ENCODE measurements around the gene PDE6A. TPM values are rescaled to one million over a fixed set of nuclear protein-coding genes. Genes with fewer than 3 reads are reported as not detected.

PDE6A gene
- total RNA-seq, 1 experiment from 2014 or later = not detected

- no peak for TF ChIP-seq FOXP1 (CRISPR knock-in tag; IDR thresholded peaks at IDR 0.05; ENCODE audit: borderline replicate concordance)
- TF ChIP-seq MAX (CRISPR knock-in tag; IDR thresholded peaks at IDR 0.05) = no peak
Observed at GRCh38 chr5:149982505-149982904, 37.9 kb upstream of the PDE6A start (continued).

- POLR2A ChIA-PET = no interaction called here
- no peaks in the 10 kb centered on the region for H3K9me3 Mint-ChIP-seq
- TF ChIP-seq MAX (CRISPR knock-in tag; IDR thresholded peaks at IDR 0.05) (no peak), ATF3 (CRISPR knock-in tag; conservative IDR thresholded peaks at IDR 0.05) (no peak)
- CTCF ChIA-PET = interaction anchor here (1.5 kb wide), 1 partner anchor 147 kb away, joined by 3 read pairs; no protein-coding TSS in a partner anchor
- H3K4me3 Mint-ChIP-seq = no peak overlapping the region
- DNase-seq (ENCODE audit: low spot score) = no peak
- H3K36me3 Mint-ChIP-seq = no peaks in the 10 kb centered on the region
- H3K4me1 Mint-ChIP-seq = no peaks in the 10 kb centered on the region
- H3K27ac Mint-ChIP-seq = no peak overlapping the region
- no peak for ATAC-seq
- no peaks in the 10 kb centered on the region for H3K27me3 Mint-ChIP-seq (ENCODE audit: low read depth)
Observed at GRCh38 chr5:149981206-149981605, 36.6 kb upstream of the PDE6A start.

- H3K4me3 Mint-ChIP-seq = no peak overlapping the region
- POLR2A ChIA-PET = no interaction called here
- no peak overlapping the region for H3K27ac Mint-ChIP-seq
- H3K36me3 Mint-ChIP-seq = no peaks in the 10 kb centered on the region
- no peak for ATAC-seq
- no peaks in the 10 kb centered on the region for H3K27me3 Mint-ChIP-seq (ENCODE audit: low read depth)
- H3K9me3 Mint-ChIP-seq = no peaks in the 10 kb centered on the region
- CTCF ChIA-PET = interaction anchor here (1.5 kb wide), 1 partner anchor 146 kb away, joined by 3 read pairs; no protein-coding TSS in a partner anchor
- no peak for DNase-seq (ENCODE audit: low spot score)
- no peaks in the 10 kb centered on the region for H3K4me1 Mint-ChIP-seq
- TF ChIP-seq ZNF121 (CRISPR knock-in tag; IDR thresholded peaks at IDR 0.05) = no peak
- TF ChIP-seq USF2 (CRISPR knock-in tag; IDR thresholded peaks at IDR 0.05) = no peak
- no peak for TF ChIP-seq NR1H2 (CRISPR knock-in tag; IDR thresholded peaks at IDR 0.05)
- TF ChIP-seq GABPB1 (CRISPR knock-in tag; IDR thresholded peaks at IDR 0.05) = no peak
- no peak for TF ChIP-seq ZNF396 (CRISPR knock-in tag; IDR thresholded peaks at IDR 0.05; ENCODE audit: borderline replicate concordance)
- TF ChIP-seq ARID4B (CRISPR knock-in tag; IDR thresholded peaks at IDR 0.05; ENCODE audit: borderline replicate concordance) = no peak
- TF ChIP-seq SP1 (CRISPR knock-in tag; conservative IDR thresholded peaks at IDR 0.05) = no peak
- no peak for TF ChIP-seq ZBTB21 (CRISPR knock-in tag; IDR thresholded peaks at IDR 0.05; ENCODE audit: borderline replicate concordance)
- no peak for TF ChIP-seq CREB1 (CRISPR knock-in tag; IDR thresholded peaks at IDR 0.05)
- TF ChIP-seq NFYB (CRISPR knock-in tag; conservative IDR thresholded peaks at IDR 0.05; ENCODE audit: low read depth) = no peak
- TF ChIP-seq AR (CRISPR knock-in tag; IDR thresholded peaks at IDR 0.05) = no peak
- no peak for TF ChIP-seq ZNF219 (CRISPR knock-in tag; IDR thresholded peaks at IDR 0.05; ENCODE audit: borderline replicate concordance)
- TF ChIP-seq FOXP4 (CRISPR knock-in tag; IDR thresholded peaks at IDR 0.05) = no peak
- no peak for TF ChIP-seq MYBL2 (CRISPR knock-in tag; IDR thresholded peaks at IDR 0.05)
- TF ChIP-seq PREB (CRISPR knock-in tag; IDR thresholded peaks at IDR 0.05; ENCODE audit: borderline replicate concordance) = no peak
- no peak for TF ChIP-seq NFATC4 (CRISPR knock-in tag; IDR thresholded peaks at IDR 0.05)
- no peak for TF ChIP-seq ZNF232 (CRISPR knock-in tag; IDR thresholded peaks at IDR 0.05)
Observed at GRCh38 chr5:149979896-149980295, 35.3 kb upstream of the PDE6A start.

All from WTC11 (cell line).